ENCODE data around the gene SLC39A3. TPM values are rescaled to one million over a fixed set of nuclear protein-coding genes. Genes with fewer than 3 reads are reported as not detected.

The SLC39A3 gene
- total RNA-seq, 1 experiment from 2014 or later, result 46.6 TPM

GRCh38 chr19:2779121-2779740 lies 39.4 kb upstream of the SLC39A3 start:
- TF ChIP-seq POLR2AphosphoS5 (IDR thresholded peaks at IDR 0.05; ENCODE audit: low read depth, low read length) (no peak), CTCF (IDR thresholded peaks at IDR 0.05) (no peak)
- DNase-seq (ENCODE audit: low read depth, low spot score), result no peak
- Histone ChIP-seq H3K36me3 (ENCODE audit: control insufficient read depth, insufficient read depth, low read length) (peaks cover 5% of the 10 kb centered on the region; the same call in 1 of the 2 replicates), H3K4me1 (ENCODE audit: control insufficient read depth, insufficient read depth, low read length) (peaks cover 12% of the 10 kb centered on the region), H3K27me3 (ENCODE audit: control insufficient read depth, insufficient read depth, low read length) (no peaks in the 10 kb centered on the region), H3K4me3 (ENCODE audit: low read depth in 2 of 2, low read length in 2 of 2) (no peak overlapping the region), H3K27ac (ENCODE audit: low read length) (no peak overlapping the region), H3K9me3 (ENCODE audit: control insufficient read depth, insufficient read depth, low read depth, low read length) (no peaks in the 10 kb centered on the region)
- in situ Hi-C loops (cut with HindIII; ENCODE audit: low pct_unique_long_range_greater_than_20kb, low sequenced_read_pairs), result no loop called here
- BruUV-seq (replicated peaks), result no TSS peak
- ChIA-PET CTCF (no interaction called here), POLR2A (no interaction called here)
- intact Hi-C loops (cut with micrococcal nuclease; ENCODE audit: unreplicated experiment), result no loop called here
- no peak for ATAC-seq

DNA sequence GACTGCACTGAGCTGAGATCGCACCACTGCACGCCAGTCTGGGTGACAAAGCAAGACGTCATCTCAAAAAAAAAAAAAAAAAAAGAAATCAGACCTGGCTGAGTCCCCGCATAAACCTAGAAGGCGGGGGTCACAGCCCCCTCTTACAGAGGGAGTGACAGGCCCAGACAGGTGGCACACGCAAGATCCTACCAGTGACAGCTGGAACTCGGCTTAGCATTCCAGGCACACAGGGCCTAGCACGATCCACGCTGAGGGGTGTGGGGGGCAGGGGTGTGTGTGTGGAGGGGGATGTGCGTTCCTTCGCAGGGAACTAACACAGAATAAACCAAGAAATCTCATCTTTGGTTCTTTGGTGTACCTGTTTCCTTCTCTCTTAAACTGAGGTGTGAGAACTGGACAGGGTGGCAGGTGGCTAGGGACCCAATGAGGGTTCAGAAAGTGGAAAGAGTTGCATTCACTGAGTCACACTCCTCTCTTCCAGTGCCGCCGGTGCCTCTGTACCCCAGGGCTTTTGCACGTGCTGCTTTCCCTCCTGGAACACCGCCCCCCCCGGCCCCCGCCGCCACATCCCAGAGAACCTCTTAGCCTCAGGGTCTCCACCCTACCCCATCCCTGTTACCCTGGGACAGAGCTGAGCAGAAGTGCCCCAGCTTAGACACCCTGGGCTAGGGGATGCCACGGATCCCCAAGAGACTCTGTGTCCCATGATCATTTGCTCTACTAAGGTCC lies 38.3 kb upstream of the SLC39A3 start:
- DNase-seq (ENCODE audit: low read depth, low spot score) (no peak), ATAC-seq (no peak)
- no peak overlapping the region for H3K4me3 ChIP-seq (ENCODE audit: low read depth in 2 of 2, low read length in 2 of 2)
- BruUV-seq (replicated peaks), result no TSS peak
- no peak overlapping the region for H3K27ac ChIP-seq (ENCODE audit: low read length)
- H3K36me3 ChIP-seq (ENCODE audit: control insufficient read depth, insufficient read depth, low read length), result peaks cover 5% of the 10 kb centered on the region; the same call in 1 of the 2 replicates
- no peaks in the 10 kb centered on the region for H3K27me3 ChIP-seq (ENCODE audit: control insufficient read depth, insufficient read depth, low read length)
- CTCF ChIA-PET, result no interaction called here
- intact Hi-C loops (cut with micrococcal nuclease; ENCODE audit: unreplicated experiment), result no loop called here
- H3K4me1 ChIP-seq (ENCODE audit: control insufficient read depth, insufficient read depth, low read length), result peaks cover 9% of the 10 kb centered on the region
- no peaks in the 10 kb centered on the region for H3K9me3 ChIP-seq (ENCODE audit: control insufficient read depth, insufficient read depth, low read depth, low read length)
- POLR2A ChIA-PET, result interaction anchor here (0.7 kb wide), 1 partner anchor 80 kb away, joined by 9 read pairs; no protein-coding TSS in a partner anchor
- no peak for TF ChIP-seq SIN3A (IDR thresholded peaks at IDR 0.05; ENCODE audit: borderline replicate concordance, insufficient read depth, low read depth, low read length)
- in situ Hi-C loops (cut with HindIII; ENCODE audit: low pct_unique_long_range_greater_than_20kb, low sequenced_read_pairs), result no loop called here

GRCh38 chr19:2775556-2776430 lies 36.0 kb upstream of the SLC39A3 start:
- ATAC-seq, result 0 out of 2 replicates have a peak, but pooled peaks have one; percentile 46
- CTCF ChIA-PET, result no interaction called here

More at GRCh38 chr19:2775556-2776430, 36.0 kb upstream of the SLC39A3 start:
- no peak overlapping the region for H3K4me3 ChIP-seq (ENCODE audit: low read depth in 2 of 2, low read length in 2 of 2)
- H3K9me3 ChIP-seq (ENCODE audit: control insufficient read depth, insufficient read depth, low read depth, low read length), result no peaks in the 10 kb centered on the region
- intact Hi-C loops (cut with micrococcal nuclease; ENCODE audit: unreplicated experiment) (no loop called here), in situ Hi-C loops (cut with HindIII; ENCODE audit: low pct_unique_long_range_greater_than_20kb, low sequenced_read_pairs) (no loop called here)
- H3K27ac ChIP-seq (ENCODE audit: low read length), result no peak overlapping the region
- no TSS peak for BruUV-seq (replicated peaks)
- no peaks in the 10 kb centered on the region; the same call in 1 of the 2 replicates for H3K4me1 ChIP-seq (ENCODE audit: control insufficient read depth, insufficient read depth, low read length)
- no peak for DNase-seq (ENCODE audit: low read depth, low spot score)
- no peaks in the 10 kb centered on the region for H3K36me3 ChIP-seq (ENCODE audit: control insufficient read depth, insufficient read depth, low read length)
- POLR2A ChIA-PET, result no interaction called here
- H3K27me3 ChIP-seq (ENCODE audit: control insufficient read depth, insufficient read depth, low read length), result no peaks in the 10 kb centered on the region
- no peak for TF ChIP-seq CTCF (IDR thresholded peaks at IDR 0.05)
- no peak for TF ChIP-seq TCF7L2 (IDR thresholded peaks at IDR 0.05; ENCODE audit: low read depth, low read length)
- no peak for TF ChIP-seq SIN3A (IDR thresholded peaks at IDR 0.05; ENCODE audit: borderline replicate concordance, insufficient read depth, low read depth, low read length)
- TF ChIP-seq POLR2AphosphoS5 (IDR thresholded peaks at IDR 0.05; ENCODE audit: low read depth, low read length), result no peak
- no peak for TF ChIP-seq REST (IDR thresholded peaks at IDR 0.05; ENCODE audit: insufficient read depth in 1 of 2, low read depth in 2 of 2, low read length in 1 of 2)
